Astrocyte (in vitro differentiated cells and primary cell): ENCODE results near the gene SMIM20. TPM values are rescaled to one million over a fixed set of nuclear protein-coding genes. Genes with fewer than 3 reads are reported as not detected.

Source experiments
- DNase-seq: peaks from one replicate; pipeline ENCODE4 v3.0.0-alpha.2; 2010; ENCODE audit warnings: low read depth
- FAIRE-seq: peaks from 2 replicates; lab custom pipeline; 2011; peaks lifted over from hg19 to GRCh38; lab: Jason Lieb, UNC
- H2AFZ ChIP-seq: 2 replicates; pipeline ENCODE4 v1.6.0; 2012; ENCODE audit warnings: low read depth, low read length, inconsistent platforms
- H3K27ac ChIP-seq: 2 replicates; pipeline ENCODE4 v1.5.1; 2011; ENCODE audit warnings: low read depth, low read length, inconsistent platforms
- H3K27me3 ChIP-seq: 2 replicates; pipeline ENCODE4 v1.6.0; 2011; ENCODE audit warnings: low read length, inconsistent platforms; ENCODE audit not compliant: insufficient read depth
- H3K36me3 ChIP-seq: 2 replicates; pipeline ENCODE4 v1.5.1; 2011; ENCODE audit warnings: low read length, inconsistent platforms; ENCODE audit not compliant: insufficient read depth
- H3K4me1 ChIP-seq: 2 replicates; pipeline ENCODE4 v1.5.1; 2011; ENCODE audit warnings: low read length, inconsistent platforms; ENCODE audit not compliant: insufficient read depth
- H3K4me2 ChIP-seq: 2 replicates; pipeline ENCODE4 v1.6.0; 2012; ENCODE audit warnings: low read length, inconsistent platforms
- H3K4me3 ChIP-seq: 2 replicates; pipeline ENCODE4 v1.5.1; 2011; ENCODE audit warnings: low read depth, mild to moderate bottlenecking, low read length, inconsistent platforms; ENCODE audit not compliant: insufficient read depth
- H3K79me2 ChIP-seq: 2 replicates; pipeline ENCODE4 v1.6.0; 2012; ENCODE audit warnings: mild to moderate bottlenecking, low read length, inconsistent platforms; ENCODE audit not compliant: insufficient read depth
- H3K9ac ChIP-seq: 2 replicates; pipeline ENCODE4 v1.6.0; 2012; ENCODE audit warnings: mild to moderate bottlenecking, low read length, inconsistent platforms
- H3K9me3 ChIP-seq: 2 replicates; pipeline ENCODE4 v1.5.1; 2012; ENCODE audit warnings: low read depth, mild to moderate bottlenecking, low read length, inconsistent platforms; ENCODE audit not compliant: insufficient read depth
- H4K20me1 ChIP-seq: 2 replicates; pipeline ENCODE4 v1.6.0; 2012; ENCODE audit warnings: low read length, inconsistent platforms; ENCODE audit not compliant: insufficient read depth
- H3K27ac Mint-ChIP-seq: one replicate; pipeline ENCODE4 v1.8.0; 2021; ENCODE audit warnings: mild to moderate bottlenecking, mixed read lengths; ENCODE audit not compliant: unreplicated experiment
- H3K27me3 Mint-ChIP-seq: one replicate; pipeline ENCODE4 v1.8.0; 2021; ENCODE audit warnings: low read depth, mixed read lengths; ENCODE audit not compliant: unreplicated experiment
- H3K36me3 Mint-ChIP-seq: one replicate; pipeline ENCODE4 v1.8.0; 2021; ENCODE audit warnings: low read depth, mixed read lengths; ENCODE audit not compliant: unreplicated experiment
- H3K4me1 Mint-ChIP-seq: one replicate; pipeline ENCODE4 v1.8.0; 2021; ENCODE audit warnings: low read depth, mixed read lengths; ENCODE audit not compliant: unreplicated experiment
- H3K4me3 Mint-ChIP-seq: one replicate; pipeline ENCODE4 v1.8.0; 2021; ENCODE audit warnings: mild to moderate bottlenecking, moderate library complexity, mixed read lengths; ENCODE audit not compliant: unreplicated experiment
- H3K9me3 Mint-ChIP-seq: one replicate; pipeline ENCODE4 v1.8.0; 2021; ENCODE audit warnings: mild to moderate bottlenecking, mixed read lengths; ENCODE audit not compliant: unreplicated experiment
- CTCF ChIP-seq: IDR thresholded peaks from 2 replicates; pipeline ENCODE4 v1.5.1; 2011; ENCODE audit warnings: low read depth, mild to moderate bottlenecking, inconsistent platforms, low read length, moderate library complexity; ENCODE audit not compliant: insufficient read depth
- EZH2 ChIP-seq: IDR thresholded peaks from 2 replicates; pipeline ENCODE4 v1.6.1; 2012; ENCODE audit warnings: mild to moderate bottlenecking, low read length, inconsistent platforms; ENCODE audit not compliant: insufficient read depth
- total RNA-seq: library from RNA; stranded (reverse); gene quantifications from 2 replicates; pipeline ENCODE4 v1.2.1, GENCODE V29; 2021

SMIM20 gene
- total RNA-seq, 1 donor from 2014 or later = 19.4 TPM

- peaks cover 15% of the 10 kb centered on the region for H3K27me3 Mint-ChIP-seq
- peaks cover 10% of the 10 kb centered on the region for H3K4me1 Mint-ChIP-seq
- Histone ChIP-seq H3K27ac (no peak overlapping the region), H3K4me2 (no peak overlapping the region), H2AFZ (no peak overlapping the region), H3K27me3 (peaks cover 9% of the 10 kb centered on the region), H4K20me1 (no peaks in the 10 kb centered on the region), H3K9ac (no peak overlapping the region), H3K79me2 (no peaks in the 10 kb centered on the region), H3K4me1 (peaks cover 8% of the 10 kb centered on the region), H3K9me3 (peaks cover 2% of the 10 kb centered on the region), H3K36me3 (no peaks in the 10 kb centered on the region), H3K4me3 (no peak overlapping the region)
- no peaks in the 10 kb centered on the region for H3K36me3 Mint-ChIP-seq
- no peak overlapping the region for H3K4me3 Mint-ChIP-seq
- no peak for FAIRE-seq
- no peak for DNase-seq
- H3K9me3 Mint-ChIP-seq = no peaks in the 10 kb centered on the region
- H3K27ac Mint-ChIP-seq = no peak overlapping the region
- TF ChIP-seq EZH2 (no peak), CTCF (no peak)
Observed at GRCh38 chr4:25950461-25951389, 36.7 kb downstream of the SMIM20 start.

GRCh38 chr4:25951390-25951952, 37.5 kb downstream of the SMIM20 start:
- no peak for FAIRE-seq
- no peak overlapping the region for H3K27ac ChIP-seq
- H3K9me3 Mint-ChIP-seq = peaks cover 2% of the 10 kb centered on the region
- H3K9ac ChIP-seq = no peak overlapping the region
- H3K27ac Mint-ChIP-seq = no peak overlapping the region
- H3K27me3 ChIP-seq = peaks cover 7% of the 10 kb centered on the region
- no peaks in the 10 kb centered on the region for H3K9me3 ChIP-seq
- peaks cover 8% of the 10 kb centered on the region for H3K4me1 ChIP-seq
- peaks cover 15% of the 10 kb centered on the region for H3K27me3 Mint-ChIP-seq
- H3K79me2 ChIP-seq = no peaks in the 10 kb centered on the region
- H4K20me1 ChIP-seq = no peaks in the 10 kb centered on the region
- H2AFZ ChIP-seq = no peak overlapping the region
- TF ChIP-seq CTCF = no peak
- TF ChIP-seq EZH2 = no peak
- no peak for DNase-seq
- H3K4me3 ChIP-seq = no peak overlapping the region
- peaks cover 10% of the 10 kb centered on the region for H3K4me1 Mint-ChIP-seq
- H3K4me2 ChIP-seq = no peak overlapping the region
- no peak overlapping the region for H3K4me3 Mint-ChIP-seq
- H3K36me3 Mint-ChIP-seq = no peaks in the 10 kb centered on the region
- H3K36me3 ChIP-seq = no peaks in the 10 kb centered on the region
